ENCODE results near the gene PTPRR. TPM values are rescaled to one million over a fixed set of nuclear protein-coding genes. Genes with fewer than 3 reads are reported as not detected.

PTPRR gene
- total and polyA plus RNA-seq, 2 donors (not counting 1 experiment from before 2014, with no cell fraction given) = not detected

- H3K27me3 Mint-ChIP-seq = no peaks in the 10 kb centered on the region
- Histone ChIP-seq H4K20me1 (ENCODE audit: control insufficient read depth, insufficient read depth, low read length, poor library complexity, severe bottlenecking) (no peaks in the 10 kb centered on the region), H3K4me3 (ENCODE audit: control extremely low read depth in 1 of 5, extremely low read depth in 1 of 5, insufficient read depth in 1 of 5, low read depth in 2 of 5, low read length in 4 of 5) (no peak overlapping the region), H3K9me3 (ENCODE audit: control extremely low read depth in 1 of 3, control insufficient read depth in 2 of 3, insufficient read depth in 1 of 3, low read length in 2 of 3) (no peaks in the 10 kb centered on the region), H3K4me2 (replicated peaks; ENCODE audit: low read depth, low read length, poor library complexity, severe bottlenecking) (no peak overlapping the region), H3K9ac (ENCODE audit: low read length) (no peak overlapping the region), H3K79me2 (ENCODE audit: control insufficient read depth, insufficient read depth, low read length) (no peaks in the 10 kb centered on the region), H3K4me1 (ENCODE audit: control insufficient read depth in 2 of 2, insufficient read depth in 2 of 2, low read length in 2 of 2) (no peaks in the 10 kb centered on the region), H3K27me3 (replicated peaks in 1 of 4; ENCODE audit: control extremely low read depth in 1 of 4, control insufficient read depth in 3 of 4, insufficient read depth in 4 of 4, low read length in 3 of 4) (no peaks in the 10 kb centered on the region), H2AFZ (ENCODE audit: insufficient read depth, low read depth, low read length, poor library complexity, severe bottlenecking) (no peak overlapping the region), H3K27ac (ENCODE audit: low read length in 2 of 2) (no peak overlapping the region), H3K36me3 (replicated peaks in 1 of 2; ENCODE audit: control extremely low read depth in 1 of 2, control insufficient read depth in 1 of 2, extremely low read depth in 1 of 2, insufficient read depth in 2 of 2, low read length in 1 of 2) (no peaks in the 10 kb centered on the region)
- no peak overlapping the region for H3K27ac Mint-ChIP-seq
- intact Hi-C loops (cut with micrococcal nuclease) = no loop called here
- H3K4me1 Mint-ChIP-seq = no peaks in the 10 kb centered on the region
- CTCF ChIA-PET = no interaction called here
- no CpG with 5 or more reads among the region's 1 CpG for WGBS (ENCODE audit: insufficient coverage)
- TF ChIP-seq CTCF (IDR thresholded peaks at IDR 0.05) (no peak), EZH2 (IDR thresholded peaks at IDR 0.05; ENCODE audit: borderline replicate concordance, insufficient read depth, low read depth, low read length, poor library complexity, severe bottlenecking) (no peak)
- H3K9me3 Mint-ChIP-seq (ENCODE audit: insufficient read depth) = no peaks in the 10 kb centered on the region
- DNase-seq = no peak
- H3K4me3 Mint-ChIP-seq = no peak overlapping the region
- POLR2A ChIA-PET = no interaction called here
- no peak for ATAC-seq (ENCODE audit: low read depth)
Measured at GRCh38 chr12:70890895-70891832, 29.4 kb downstream of the PTPRR start.

GRCh38 chr12:70885956-70886355 is 34.6 kb downstream of the PTPRR start:
- no peak for TF ChIP-seq EZH2 (IDR thresholded peaks at IDR 0.05; ENCODE audit: borderline replicate concordance, insufficient read depth, low read depth, low read length, poor library complexity, severe bottlenecking)
- no peak for TF ChIP-seq CTCF (IDR thresholded peaks at IDR 0.05)
- Histone ChIP-seq H3K36me3 (replicated peaks in 1 of 2; ENCODE audit: control extremely low read depth in 1 of 2, control insufficient read depth in 1 of 2, extremely low read depth in 1 of 2, insufficient read depth in 2 of 2, low read length in 1 of 2) (no peaks in the 10 kb centered on the region), H4K20me1 (ENCODE audit: control insufficient read depth, insufficient read depth, low read length, poor library complexity, severe bottlenecking) (no peaks in the 10 kb centered on the region), H3K4me2 (replicated peaks; ENCODE audit: low read depth, low read length, poor library complexity, severe bottlenecking) (no peak overlapping the region), H3K27ac (ENCODE audit: low read length in 2 of 2) (no peak overlapping the region), H3K4me3 (ENCODE audit: control extremely low read depth in 1 of 5, extremely low read depth in 1 of 5, insufficient read depth in 1 of 5, low read depth in 2 of 5, low read length in 4 of 5) (no peak overlapping the region), H3K9ac (ENCODE audit: low read length) (no peak overlapping the region), H3K9me3 (ENCODE audit: control extremely low read depth in 1 of 3, control insufficient read depth in 2 of 3, insufficient read depth in 1 of 3, low read length in 2 of 3) (no peaks in the 10 kb centered on the region), H3K4me1 (ENCODE audit: control insufficient read depth in 2 of 2, insufficient read depth in 2 of 2, low read length in 2 of 2) (no peaks in the 10 kb centered on the region), H3K27me3 (replicated peaks in 1 of 4; ENCODE audit: control extremely low read depth in 1 of 4, control insufficient read depth in 3 of 4, insufficient read depth in 4 of 4, low read length in 3 of 4) (no peaks in the 10 kb centered on the region), H3K79me2 (ENCODE audit: control insufficient read depth, insufficient read depth, low read length) (no peaks in the 10 kb centered on the region), H2AFZ (ENCODE audit: insufficient read depth, low read depth, low read length, poor library complexity, severe bottlenecking) (no peak overlapping the region)
- ChIA-PET CTCF (no interaction called here), POLR2A (no interaction called here)
- ATAC-seq (ENCODE audit: low read depth) (no peak), DNase-seq (no peak)
- intact Hi-C loops (cut with micrococcal nuclease) = no loop called here
- H3K27ac Mint-ChIP-seq = no peak overlapping the region
- H3K27me3 Mint-ChIP-seq = no peaks in the 10 kb centered on the region
- no peaks in the 10 kb centered on the region for H3K9me3 Mint-ChIP-seq (ENCODE audit: insufficient read depth)
- no peak overlapping the region for H3K4me3 Mint-ChIP-seq
- H3K4me1 Mint-ChIP-seq = no peaks in the 10 kb centered on the region
- 94% methylated on average over 2 of the region's 3 CpGs for WGBS (ENCODE audit: insufficient coverage)

Data from B cell (primary cell).